GM19452 (cell line): ENCODE results near the gene KCNK15.

Source experiments
- ATAC-seq: cut with Tn5 transposase; IDR thresholded peaks from one replicate; pipeline ENCODE4 v1.9.1; 2021; ENCODE audit not compliant: unreplicated experiment

KCNK15 gene

GRCh38 chr20:44714701-44715498 is 30.8 kb upstream of the KCNK15 start, which contains the start of gene CCN5:
CCN5 (plus strand) TSS chr20:44715369; CDS start chr20:44715391, 22 bp downstream.
- ATAC-seq, result no peak

GRCh38 chr20:44715499-44716308 is 30.0 kb upstream of the KCNK15 start:
- ATAC-seq, result no peak

- no peak for ATAC-seq
These were observed 29.2 kb upstream of the KCNK15 start for GRCh38 chr20:44716309-44717106.

GRCh38 chr20:44717986-44718385 is 27.7 kb upstream of the KCNK15 start:
- no peak for ATAC-seq

- ATAC-seq, result no peak
These were observed 25.8 kb upstream of the KCNK15 start for GRCh38 chr20:44719841-44720240.

- ATAC-seq, result no peak
These were observed 25.1 kb upstream of the KCNK15 start for GRCh38 chr20:44720621-44720996.

- ATAC-seq, result no peak
These were observed 24.5 kb upstream of the KCNK15 start for GRCh38 chr20:44720997-44721784.

GRCh38 chr20:44721785-44722054 is 23.9 kb upstream of the KCNK15 start:
- ATAC-seq, result no peak

- no peak for ATAC-seq
These were observed 22.7 kb upstream of the KCNK15 start for GRCh38 chr20:44722990-44723389.

- no peak for ATAC-seq
These were observed 22.3 kb upstream of the KCNK15 start for GRCh38 chr20:44723391-44723790.

GRCh38 chr20:44723798-44724362 is 21.8 kb upstream of the KCNK15 start:
- ATAC-seq, result no peak

GRCh38 chr20:44724423-44725091 is 21.1 kb upstream of the KCNK15 start:
- no peak for ATAC-seq

GRCh38 chr20:44725837-44726236 is 19.8 kb upstream of the KCNK15 start:
- no peak for ATAC-seq

- ATAC-seq, result no peak
These were observed 18.6 kb upstream of the KCNK15 start for GRCh38 chr20:44727039-44727438.

- ATAC-seq, result no peak
These were observed 18.0 kb upstream of the KCNK15 start for GRCh38 chr20:44727651-44728050.

GRCh38 chr20:44728801-44729443 is 16.7 kb upstream of the KCNK15 start:
- no peak for ATAC-seq

GRCh38 chr20:44730441-44730840 is 15.2 kb upstream of the KCNK15 start:
- no peak for ATAC-seq

GRCh38 chr20:44731657-44732056 is 14.0 kb upstream of the KCNK15 start:
- ATAC-seq, result no peak

- ATAC-seq, result no peak
These were observed 13.3 kb upstream of the KCNK15 start for GRCh38 chr20:44732327-44732726.
